CD14-positive monocyte (primary cell): ENCODE data around the gene PHLDA3. TPM values are rescaled to one million over a fixed set of nuclear protein-coding genes. Genes with fewer than 3 reads are reported as not detected.

Experiments
- DNase-seq, 3 donors: peaks; one replicate each; pipeline ENCODE4 v3.0.0-alpha.2; 2011 to 2022
- H2AFZ ChIP-seq: 2 replicates; pipeline ENCODE4 v1.6.0; 2012; ENCODE audit warnings: mild to moderate bottlenecking, low read depth, low read length, inconsistent platforms; ENCODE audit not compliant: insufficient read depth, poor library complexity, severe bottlenecking
- H3K27ac ChIP-seq, 2 donors: 1 replicate in 1 of 2; 2 replicates in 1 of 2; pipeline ENCODE4 v1.5.1; 2012 to 2013; ENCODE audit warnings: low read length in 2 of 2, control low read depth in 1 of 2, inconsistent platforms in 1 of 2, low read depth in 1 of 2, mild to moderate bottlenecking in 1 of 2
- H3K27me3 ChIP-seq, 2 donors: one replicate each; pipeline versions ENCODE4 v1.6.0 to v1.6.1; 2011 to 2013; ENCODE audit warnings: low read length in 2 of 2; ENCODE audit not compliant: control insufficient read depth in 2 of 2, insufficient read depth in 2 of 2
- H3K36me3 ChIP-seq, 2 donors: replicated peaks in 1 of 2; 1 replicate in 1 of 2; 2 replicates in 1 of 2; pipeline versions ENCODE4 v1.5.1 to v1.6.1; 2012 to 2013; ENCODE audit warnings: low read length in 2 of 2, control low read depth in 1 of 2, inconsistent platforms in 1 of 2, mild to moderate bottlenecking in 1 of 2; ENCODE audit not compliant: insufficient read depth in 2 of 2, control insufficient read depth in 1 of 2
- H3K4me1 ChIP-seq, 2 donors: 1 replicate in 1 of 2; 2 replicates in 1 of 2; pipeline versions ENCODE4 v1.5.1 to v1.6.1; 2012 to 2013; ENCODE audit warnings: low read length in 2 of 2, control low read depth in 1 of 2, inconsistent platforms in 1 of 2, mild to moderate bottlenecking in 1 of 2, moderate library complexity in 1 of 2; ENCODE audit not compliant: insufficient read depth in 2 of 2, control insufficient read depth in 1 of 2
- H3K4me2 ChIP-seq: replicated peaks from 2 replicates; pipeline ENCODE3; 2012; ENCODE audit warnings: low read length, moderate library complexity, mild to moderate bottlenecking; ENCODE audit not compliant: poor library complexity, severe bottlenecking; ENCODE audit errors: extremely low read depth
- H3K4me3 ChIP-seq, 3 experiments: fragments of 200-600 bp in 1 of 3; sonication (generic) in 1 of 3; replicated peaks in 1 of 3; 1 replicate in 2 of 3; 2 replicates in 1 of 3; pipeline ENCODE4 v1.5.1; 2011 to 2013; ENCODE audit warnings: low read length in 3 of 3, mild to moderate bottlenecking in 3 of 3, control low read depth in 2 of 3, low read depth in 2 of 3, inconsistent platforms in 1 of 3, moderate library complexity in 1 of 3
- H3K79me2 ChIP-seq: 2 replicates; pipeline ENCODE4 v1.6.0; 2012; ENCODE audit warnings: mild to moderate bottlenecking, control low read depth, inconsistent platforms, low read length, moderate library complexity; ENCODE audit not compliant: insufficient read depth
- H3K9ac ChIP-seq: 2 replicates; pipeline ENCODE4 v1.6.0; 2017; ENCODE audit warnings: low read length, mild to moderate bottlenecking; ENCODE audit not compliant: insufficient read depth, poor library complexity, severe bottlenecking
- H3K9me3 ChIP-seq, 2 donors: replicated peaks in 1 of 2; 1 replicate in 1 of 2; 2 replicates in 1 of 2; pipeline versions ENCODE4 v1.5.1 to v1.6.1; 2012 to 2013; ENCODE audit warnings: low read length in 2 of 2, control low read depth in 1 of 2; ENCODE audit not compliant: control insufficient read depth in 1 of 2, insufficient read depth in 1 of 2
- H4K20me1 ChIP-seq: 2 replicates; pipeline ENCODE4 v1.6.0; 2012; ENCODE audit warnings: mild to moderate bottlenecking, low read length, control low read depth, moderate library complexity; ENCODE audit not compliant: insufficient read depth
- H3K27ac Mint-ChIP-seq, 7 donors: one replicate each; pipeline ENCODE4 v1.8.0; 2020; ENCODE audit warnings: mild to moderate bottlenecking in 7 of 7, mixed read lengths in 7 of 7, moderate library complexity in 6 of 7, inconsistent platforms in 2 of 7
- H3K27me3 Mint-ChIP-seq, 3 donors: one replicate each; pipeline ENCODE4 v1.8.0; 2021 to 2022; ENCODE audit warnings: low read depth in 3 of 3, mild to moderate bottlenecking in 3 of 3, mixed read lengths in 3 of 3, moderate library complexity in 3 of 3, inconsistent platforms in 1 of 3
- H3K36me3 Mint-ChIP-seq, 2 donors: one replicate each; pipeline ENCODE4 v1.8.0; 2020; ENCODE audit warnings: mixed read lengths in 2 of 2, inconsistent platforms in 1 of 2, mild to moderate bottlenecking in 1 of 2
- H3K4me1 Mint-ChIP-seq: one replicate; pipeline ENCODE4 v1.8.0; 2020; ENCODE audit warnings: mild to moderate bottlenecking, mixed read lengths
- H3K4me3 Mint-ChIP-seq, 2 donors: one replicate each; pipeline ENCODE4 v1.8.0; 2020; ENCODE audit warnings: mild to moderate bottlenecking in 2 of 2, mixed read lengths in 2 of 2, moderate library complexity in 1 of 2
- H3K9me3 Mint-ChIP-seq, 7 donors: one replicate each; pipeline ENCODE4 v1.8.0; 2020 to 2022; ENCODE audit warnings: mixed read lengths in 7 of 7, mild to moderate bottlenecking in 6 of 7, moderate library complexity in 6 of 7, inconsistent platforms in 2 of 7
- WGBS: methylation state at CpG from one replicate; pipeline ENCODE4 v1.1.5; 2013; ENCODE audit warnings: missing lambda C conversion rate; ENCODE audit not compliant: insufficient coverage; 5-methylcytosine and 5-hydroxymethylcytosine counted together
- intact Hi-C, 2 donors: fragments of 100-400 bp; cut with micrococcal nuclease; formaldehyde crosslinking; loops; one replicate each; pipeline versions ENCODE4 v1.15.0 to v1.15.1; 2023
- polyA plus RNA-seq, 3 donors: library from polyadenylated mRNA; depleted of rRNA in 1 of 3; unstranded in 2 of 3; stranded (reverse) in 1 of 3; fragments of 300-500 nt in 2 of 3; fragments of >200 nt in 1 of 3; fragmentation: Illumina TruSeq in 2 of 3; gene quantifications; 1 replicate in 2 of 3; 2 replicates in 1 of 3; pipeline ENCODE4 v1.2.3, GENCODE V29; 2012 to 2021
- TF ChIP-seq, protein P1 (sequence below): fragments of 200-600 bp; IDR thresholded peaks from one replicate; pipeline ENCODE4 v1.8.0; 2022; ENCODE audit warnings: antibody characterized with exemption, mild to moderate bottlenecking

The PHLDA3 gene
- polyA plus RNA-seq, 3 donors, result 0.08 TPM; not detected in 2

DNA sequence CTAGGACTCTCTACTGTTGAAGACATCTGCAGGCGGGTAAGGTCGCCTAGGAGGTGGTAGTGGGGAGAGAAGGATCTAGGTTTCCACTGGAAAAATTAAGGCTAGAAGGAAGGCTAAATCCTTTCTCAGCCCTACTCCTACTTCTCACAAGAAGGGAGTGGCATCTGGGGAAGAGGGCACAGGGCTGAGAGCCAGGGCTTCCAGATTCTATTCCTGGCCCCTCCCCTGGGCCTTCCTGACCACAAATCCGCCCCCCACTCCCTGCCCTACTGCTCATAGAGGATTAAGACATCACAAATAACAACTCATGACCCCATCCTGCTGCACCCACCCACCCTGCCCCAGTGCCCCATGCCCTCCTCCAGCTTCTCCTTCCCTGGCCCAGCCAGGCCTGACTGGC lies 2.5 kb downstream of the PHLDA3 start:
- H3K4me3 Mint-ChIP-seq, result no peak overlapping the region

DNA sequence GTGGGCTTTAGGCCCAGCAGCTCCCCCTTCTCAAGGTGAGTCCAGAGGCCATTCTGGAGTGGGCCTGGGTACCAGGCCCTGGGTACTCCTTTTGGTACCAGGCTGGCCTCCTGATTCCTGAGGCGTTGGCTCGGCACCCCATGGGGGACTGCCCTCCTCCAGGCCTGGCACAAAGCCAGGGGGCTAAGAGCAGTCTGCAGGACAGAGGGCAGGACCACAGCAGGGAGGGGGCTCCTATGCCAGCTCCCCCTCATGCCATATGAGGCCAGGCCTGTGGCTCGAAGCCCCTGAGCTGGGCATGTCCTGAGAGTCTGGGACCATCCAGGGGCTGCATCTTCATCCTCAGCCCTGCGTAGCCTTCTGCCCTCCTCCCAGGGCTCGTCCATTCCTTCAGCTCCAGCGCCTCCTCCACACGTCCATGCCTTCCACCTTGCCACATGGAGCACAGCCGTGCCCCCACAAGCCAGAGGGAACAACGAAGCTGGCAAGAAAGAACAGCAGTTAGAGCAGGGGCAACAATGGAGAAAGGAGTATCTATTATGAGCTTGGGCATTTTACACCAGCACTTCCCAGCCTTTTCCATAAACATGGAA lies 3.2 kb downstream of the PHLDA3 start:
- Histone ChIP-seq H3K27me3 (peaks cover 11 to 25% of the 10 kb centered on the region in 2 donors), H3K79me2 (no peaks in the 10 kb centered on the region), H3K9me3 (no peaks in the 10 kb centered on the region), H3K27ac (no peak overlapping the region), H3K4me2 (no peak overlapping the region), H2AFZ (no peak overlapping the region), H3K4me1 (peaks cover 8 to 18% of the 10 kb centered on the region in 2 donors), H3K36me3 (no peaks in the 10 kb centered on the region), H3K9ac (no peak overlapping the region), H3K4me3 (no peak overlapping the region), H4K20me1 (no peaks in the 10 kb centered on the region)
- Mint-ChIP-seq H3K4me3 (no peak overlapping the region), H3K36me3 (peaks cover 0 to 5% of the 10 kb centered on the region in 2 donors), H3K27me3 (peaks cover 30 to 41% (median 36%) of the 10 kb centered on the region in 3 donors), H3K4me1 (peaks cover 18% of the 10 kb centered on the region), H3K9me3 (peaks cover 0 to 4% (median 0%) of the 10 kb centered on the region in 7 donors), H3K27ac (no peak overlapping the region)
- no peak for DNase-seq
- intact Hi-C loops, result no loop called here
- 97% methylated on average over 6 of the region's 9 CpGs for WGBS
- TF ChIP-seq, protein P1, sequence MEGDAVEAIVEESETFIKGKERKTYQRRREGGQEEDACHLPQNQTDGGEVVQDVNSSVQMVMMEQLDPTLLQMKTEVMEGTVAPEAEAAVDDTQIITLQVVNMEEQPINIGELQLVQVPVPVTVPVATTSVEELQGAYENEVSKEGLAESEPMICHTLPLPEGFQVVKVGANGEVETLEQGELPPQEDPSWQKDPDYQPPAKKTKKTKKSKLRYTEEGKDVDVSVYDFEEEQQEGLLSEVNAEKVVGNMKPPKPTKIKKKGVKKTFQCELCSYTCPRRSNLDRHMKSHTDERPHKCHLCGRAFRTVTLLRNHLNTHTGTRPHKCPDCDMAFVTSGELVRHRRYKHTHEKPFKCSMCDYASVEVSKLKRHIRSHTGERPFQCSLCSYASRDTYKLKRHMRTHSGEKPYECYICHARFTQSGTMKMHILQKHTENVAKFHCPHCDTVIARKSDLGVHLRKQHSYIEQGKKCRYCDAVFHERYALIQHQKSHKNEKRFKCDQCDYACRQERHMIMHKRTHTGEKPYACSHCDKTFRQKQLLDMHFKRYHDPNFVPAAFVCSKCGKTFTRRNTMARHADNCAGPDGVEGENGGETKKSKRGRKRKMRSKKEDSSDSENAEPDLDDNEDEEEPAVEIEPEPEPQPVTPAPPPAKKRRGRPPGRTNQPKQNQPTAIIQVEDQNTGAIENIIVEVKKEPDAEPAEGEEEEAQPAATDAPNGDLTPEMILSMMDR, result no peak

More for the DNA sequence above, 2.5 kb downstream of the PHLDA3 start:
- Histone ChIP-seq H3K4me1 (peaks cover 8 to 18% of the 10 kb centered on the region in 2 donors), H3K27ac (no peak overlapping the region), H3K79me2 (no peaks in the 10 kb centered on the region), H3K9me3 (no peaks in the 10 kb centered on the region), H3K9ac (no peak overlapping the region), H3K4me2 (no peak overlapping the region), H3K36me3 (no peaks in the 10 kb centered on the region), H3K27me3 (peaks cover 11 to 26% of the 10 kb centered on the region in 2 donors), H3K4me3 (no peak overlapping the region), H2AFZ (no peak overlapping the region), H4K20me1 (no peaks in the 10 kb centered on the region)
- intact Hi-C loops, result no loop called here
- peaks cover 0 to 5% of the 10 kb centered on the region in 2 donors for H3K36me3 Mint-ChIP-seq
- H3K27me3 Mint-ChIP-seq, result peaks cover 36 to 48% (median 42%) of the 10 kb centered on the region in 3 donors
- H3K9me3 Mint-ChIP-seq, result peaks cover 0 to 4% (median 0%) of the 10 kb centered on the region in 7 donors
- DNase-seq, result no peak
- 75% methylated on average over 1 of the region's 3 CpGs for WGBS
- peaks cover 18% of the 10 kb centered on the region for H3K4me1 Mint-ChIP-seq
- H3K27ac Mint-ChIP-seq, result no peak overlapping the region
- TF ChIP-seq, protein P1, result no peak
